ENCODE data around the gene PIGS. TPM values are rescaled to one million over a fixed set of nuclear protein-coding genes. Genes with fewer than 3 reads are reported as not detected.

Gene PIGS
- polyA plus RNA-seq, 4 donors, result 37.5 to 99.7 (median 96.4) TPM

DNA sequence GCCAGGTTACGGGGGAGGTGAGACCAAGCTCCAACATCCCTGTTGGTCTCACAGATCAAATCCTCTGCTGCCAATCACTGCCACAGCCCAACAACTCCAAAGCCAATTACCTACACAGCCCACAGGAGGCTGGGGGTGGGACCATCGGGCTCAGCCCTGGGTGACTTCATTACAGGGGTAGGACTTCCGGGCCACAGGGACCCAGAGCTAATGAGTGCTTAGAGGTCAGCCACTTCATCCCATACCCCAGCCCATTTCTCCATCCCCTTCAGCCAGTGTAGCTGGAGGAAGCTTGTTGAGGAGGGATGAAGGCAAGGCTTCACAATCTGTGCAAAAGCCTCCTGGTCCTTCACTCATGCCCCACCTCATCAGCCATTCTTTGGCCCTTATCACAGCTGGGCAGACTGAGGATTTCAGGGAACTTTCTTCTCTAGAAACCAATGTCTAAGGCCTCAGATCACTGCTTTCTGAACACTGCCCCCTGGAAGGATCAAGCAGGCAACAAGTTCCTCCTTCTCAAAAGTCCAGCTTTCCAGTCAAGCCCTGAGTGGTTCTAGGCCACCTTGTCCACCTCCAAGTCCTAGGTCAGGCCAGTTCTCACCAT is 59.4 kb downstream of the PIGS start:
- no peak for DNase-seq (ENCODE audit: low read depth in 4 of 4, low spot score in 3 of 4)

DNA sequence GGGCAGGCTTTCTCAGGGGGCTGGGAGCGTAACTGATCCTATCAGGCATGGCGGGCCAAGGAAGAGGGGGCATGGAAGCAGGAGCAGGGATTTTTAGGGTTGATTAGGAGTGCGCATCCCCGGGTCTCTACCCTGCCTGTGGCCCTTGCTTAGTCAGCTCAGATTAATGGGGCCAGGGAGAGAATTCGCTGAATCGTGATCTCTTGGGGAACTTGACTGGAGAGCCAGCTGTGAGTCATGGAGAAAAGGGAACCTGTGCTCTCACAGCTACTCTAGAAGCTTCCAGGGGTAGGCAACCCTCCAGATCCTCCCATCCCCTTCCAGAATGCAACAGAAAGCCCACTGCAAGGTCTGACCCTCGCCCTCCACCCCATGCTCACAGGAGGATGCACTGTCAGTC is 61.5 kb downstream of the PIGS start:
- DNase-seq (ENCODE audit: low read depth in 4 of 4, low spot score in 3 of 4), result no peak

DNA sequence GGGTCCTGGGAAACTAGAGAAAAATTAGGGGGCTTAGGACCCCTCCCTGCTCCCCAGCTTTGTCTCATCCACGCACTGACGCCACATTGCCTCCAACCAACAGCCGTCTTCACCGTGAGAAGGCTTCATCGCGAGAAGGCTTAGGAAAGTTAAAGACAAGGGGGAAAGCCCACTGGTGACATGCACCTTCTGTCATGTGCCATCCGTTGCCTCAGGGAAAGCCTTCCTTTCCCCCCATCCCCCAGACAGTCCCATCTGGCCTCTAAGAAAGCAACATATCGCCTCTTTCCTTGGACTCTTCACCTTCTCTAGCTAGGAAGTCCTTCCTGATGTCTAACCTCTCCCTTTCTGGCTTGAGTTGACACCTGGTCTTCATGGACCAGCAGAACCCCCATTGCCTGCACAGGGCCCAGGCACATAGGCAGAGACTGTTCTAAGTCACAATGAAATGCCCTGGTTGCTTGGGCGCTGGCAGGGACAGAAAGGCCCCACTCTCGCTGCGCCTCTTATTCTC is 63.1 kb downstream of the PIGS start:
- DNase-seq (ENCODE audit: low read depth in 4 of 4, low spot score in 3 of 4), result no peak

DNA sequence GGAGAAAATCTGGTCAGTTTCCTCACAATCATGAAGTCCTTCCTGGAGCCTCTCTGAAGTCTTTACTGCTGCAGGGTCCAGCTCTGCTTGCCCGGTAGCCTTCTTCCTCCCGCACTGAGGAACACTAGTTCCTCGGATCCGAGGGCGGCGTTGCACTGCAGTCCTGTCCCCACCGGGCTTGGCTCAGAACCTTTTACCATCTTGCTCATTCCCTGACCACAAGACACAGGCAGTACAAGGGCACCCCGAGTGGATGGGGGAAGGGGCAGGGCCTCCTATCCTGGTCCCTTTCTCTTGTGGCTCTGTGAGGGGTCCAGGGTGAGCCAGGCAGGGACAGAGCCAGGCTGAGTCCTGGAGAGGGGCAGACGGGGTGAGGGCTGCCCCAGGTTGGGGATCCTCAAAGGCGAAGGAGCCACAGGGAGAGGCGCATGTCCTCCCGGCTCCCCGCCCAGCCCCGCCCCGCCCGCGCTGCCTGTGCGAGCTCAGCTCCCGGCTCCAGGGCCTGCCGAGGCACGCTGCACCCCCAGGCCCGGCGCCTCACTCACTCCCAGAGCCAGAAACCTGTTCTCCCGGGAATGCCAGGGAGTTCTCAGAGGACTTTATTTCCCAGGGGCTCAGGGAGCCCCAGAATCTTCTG is 63.6 kb downstream of the PIGS start:
- DNase-seq (ENCODE audit: low read depth in 4 of 4, low spot score in 3 of 4), result no peak

DNA sequence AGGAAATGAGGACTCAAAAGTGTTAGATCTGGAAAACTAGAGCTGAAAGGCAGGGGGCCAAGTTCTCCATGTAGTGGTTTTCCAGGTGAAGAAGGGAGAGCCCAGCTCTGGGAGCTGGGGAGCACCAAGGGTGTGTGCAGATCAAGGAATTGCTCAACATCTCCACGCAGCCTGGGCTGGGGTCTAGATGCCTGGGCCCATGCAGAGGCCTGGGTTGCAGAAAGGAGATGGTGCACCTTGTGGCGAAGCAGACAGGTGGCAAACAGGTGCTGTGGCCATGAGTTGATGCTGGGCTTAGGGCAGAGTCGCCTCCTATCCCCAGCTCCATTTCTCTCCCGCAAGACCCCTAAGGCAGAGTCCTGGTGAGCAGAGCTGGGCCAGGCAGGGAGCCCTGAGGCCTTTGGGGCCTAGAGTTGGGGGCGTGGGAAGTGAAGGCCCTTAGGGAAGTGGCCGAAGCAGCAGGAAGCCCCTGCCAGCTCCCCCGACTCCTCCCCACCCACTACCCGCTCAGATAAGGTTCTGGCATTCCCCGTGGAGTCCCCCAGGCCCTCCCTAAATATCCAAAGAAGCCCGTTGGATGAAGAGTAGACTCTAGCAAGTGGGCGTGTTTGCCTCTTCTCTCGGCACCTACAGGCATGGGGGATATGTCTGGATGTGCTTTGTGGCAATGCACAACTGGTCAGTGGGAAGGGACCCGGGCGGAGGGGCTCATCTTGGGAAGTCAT is 64.4 kb downstream of the PIGS start:
- no peak for DNase-seq (ENCODE audit: low read depth in 4 of 4, low spot score in 3 of 4)

DNA sequence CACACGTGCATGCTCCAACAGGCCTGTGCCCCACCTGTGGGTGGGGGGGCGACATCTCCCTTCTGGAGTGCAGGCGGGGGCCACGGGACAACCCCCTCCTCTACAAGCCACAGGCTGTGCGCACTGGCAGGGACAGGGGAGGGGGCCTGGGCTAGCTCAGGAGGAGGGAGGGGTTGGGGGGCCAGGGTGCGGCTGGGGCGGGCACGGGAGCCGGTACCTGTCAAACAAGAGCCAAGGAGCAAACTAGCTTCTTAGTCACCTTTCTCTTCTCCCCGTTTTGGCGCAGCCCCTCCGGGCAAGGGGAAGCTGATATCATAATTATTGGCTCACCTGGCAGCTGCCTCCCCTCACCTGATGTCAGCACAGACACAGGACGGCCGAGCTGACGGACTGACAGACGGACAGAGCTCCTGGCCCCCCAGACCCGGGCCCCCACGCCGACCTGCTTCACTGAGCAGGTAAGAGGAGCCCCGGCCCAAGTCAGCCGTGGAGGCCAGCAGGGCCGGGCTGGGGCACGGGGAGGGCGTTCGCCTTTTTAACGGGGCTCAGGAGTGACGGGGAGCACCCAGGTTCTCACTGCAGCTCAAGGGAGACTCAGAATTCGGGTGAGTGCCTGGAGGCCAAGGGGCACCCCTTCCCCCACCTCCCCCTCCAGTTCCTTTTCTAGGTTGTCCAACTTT is 65.2 kb downstream of the PIGS start, which contains the start of gene FOXN1:
FOXN1 (plus strand) TSS at position 363 of the 680 bp plus-strand sequence. CDS start 17,622 bp downstream, outside the sequence.
- no peak for DNase-seq (ENCODE audit: low read depth in 4 of 4, low spot score in 3 of 4)

DNA sequence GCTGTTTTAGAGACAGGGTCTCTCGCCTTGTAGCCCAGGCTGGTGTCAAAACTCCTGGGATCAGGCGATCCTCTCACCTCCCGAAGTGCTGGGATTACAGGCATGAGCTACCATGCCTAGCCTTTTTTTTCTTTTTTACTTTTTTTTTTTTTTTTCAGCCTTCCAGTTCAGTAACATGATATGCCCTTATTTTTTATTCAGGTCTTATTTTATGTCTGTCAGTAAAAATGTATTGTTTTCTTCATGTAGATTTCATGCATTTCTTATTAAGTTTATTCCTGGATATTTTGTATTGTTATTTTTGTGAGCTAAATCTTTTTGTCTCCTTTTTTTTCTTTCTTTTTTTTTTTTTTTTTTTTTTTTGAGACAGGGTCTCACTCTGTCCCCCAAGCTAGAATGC is 67.9 kb downstream of the PIGS start:
- DNase-seq (ENCODE audit: low read depth in 4 of 4, low spot score in 3 of 4), result no peak

Other genes with a start within 250 kb of the PIGS start
- 10 to 100 TPM; 52.8 to 67.3 (median 59.4) TPM for gene IFT20, start 236.1 kb downstream of the PIGS start, polyA plus RNA-seq (ENCODE audit: insufficient read length in 4 of 4)
- 10 to 100 TPM; 32.4 to 47.3 (median 39.4) TPM for gene TNFAIP1, start 235.8 kb downstream of the PIGS start, polyA plus RNA-seq (ENCODE audit: insufficient read length in 4 of 4)
- gene POLDIP2, start 214.0 kb downstream of the PIGS start, polyA plus RNA-seq (ENCODE audit: insufficient read length in 4 of 4), result 10 to 100 TPM; 63.1 to 94.1 (median 88.9) TPM
- not detected for gene SEBOX, start 206.3 kb downstream of the PIGS start, polyA plus RNA-seq (ENCODE audit: insufficient read length in 4 of 4)
- 10 to 100 TPM in 3 of 4 donors, 1 to 10 TPM in 1; 5.7 to 18.2 (median 14.4) TPM for gene VTN, start 201.2 kb downstream of the PIGS start, polyA plus RNA-seq (ENCODE audit: insufficient read length in 4 of 4)
- gene SARM1, start 199.8 kb downstream of the PIGS start, polyA plus RNA-seq (ENCODE audit: insufficient read length in 4 of 4), result 10 to 100 TPM; 10.4 to 16.2 (median 12.7) TPM
- 10 to 100 TPM; 13.3 to 17.5 (median 15.0) TPM for gene SLC46A1, start 165.3 kb downstream of the PIGS start, polyA plus RNA-seq (ENCODE audit: insufficient read length in 4 of 4)
- 10 to 100 TPM in 2 of 4 donors, 1 to 10 TPM in 1, under 1 TPM in 1; 0.30 to 13.9 (median 7.6) TPM for gene SLC13A2, start 97.9 kb downstream of the PIGS start, polyA plus RNA-seq (ENCODE audit: insufficient read length in 4 of 4)
- gene FOXN1, start 65.2 kb downstream of the PIGS start, polyA plus RNA-seq (ENCODE audit: insufficient read length in 4 of 4), result under 1 TPM; 0.16 to 0.85 (median 0.58) TPM
- gene UNC119, start 18.9 kb downstream of the PIGS start, polyA plus RNA-seq (ENCODE audit: insufficient read length in 4 of 4), result 10 to 100 TPM; 31.9 to 70.4 (median 51.6) TPM
- 10 to 100 TPM in 3 of 4 donors, 1 to 10 TPM in 1; 6.1 to 30.3 (median 18.6) TPM for gene ALDOC, start 5.4 kb upstream of the PIGS start, polyA plus RNA-seq (ENCODE audit: insufficient read length in 4 of 4)
- gene SPAG5, start 27.5 kb upstream of the PIGS start, polyA plus RNA-seq (ENCODE audit: insufficient read length in 4 of 4), result 10 to 100 TPM; 33.2 to 60.6 (median 51.5) TPM
- 10 to 100 TPM in 3 of 4 donors, 1 to 10 TPM in 1; 9.2 to 29.4 (median 15.1) TPM for gene RSKR, start 42.7 kb upstream of the PIGS start, polyA plus RNA-seq (ENCODE audit: insufficient read length in 4 of 4)
- 10 to 100 TPM; 63.3 to 95.4 (median 82.0) TPM for gene BLTP2, start 73.6 kb upstream of the PIGS start, polyA plus RNA-seq (ENCODE audit: insufficient read length in 4 of 4)
- 10 to 100 TPM; 71.7 to 81.6 (median 78.3) TPM for gene SDF2, start 90.4 kb upstream of the PIGS start, polyA plus RNA-seq (ENCODE audit: insufficient read length in 4 of 4)
- 10 to 100 TPM; 54.9 to 73.2 (median 68.1) TPM for gene SUPT6H, start 90.7 kb upstream of the PIGS start, polyA plus RNA-seq (ENCODE audit: insufficient read length in 4 of 4)
- gene PROCA1, start 140.4 kb upstream of the PIGS start, polyA plus RNA-seq (ENCODE audit: insufficient read length in 4 of 4), result 1 to 10 TPM; 4.5 to 7.8 (median 7.3) TPM
- 100 to 1,000 TPM; 179 to 191 (median 185) TPM for gene RAB34, start 146.3 kb upstream of the PIGS start, polyA plus RNA-seq (ENCODE audit: insufficient read length in 4 of 4)
- 1,000 to 10,000 TPM in 2 of 4 donors, 100 to 1,000 TPM in 2; 896 to 1,307 (median 1,003) TPM for gene RPL23A, start 148.5 kb upstream of the PIGS start, polyA plus RNA-seq (ENCODE audit: insufficient read length in 4 of 4)
- 10 to 100 TPM in 3 of 4 donors, 1 to 10 TPM in 1; 2.9 to 18.8 (median 16.3) TPM for gene TLCD1, start 154.7 kb upstream of the PIGS start, polyA plus RNA-seq (ENCODE audit: insufficient read length in 4 of 4)
- 10 to 100 TPM in 1 of 4 donors, 1 to 10 TPM in 3; 2.8 to 13.2 (median 7.2) TPM for gene NEK8, start 157.3 kb upstream of the PIGS start, polyA plus RNA-seq (ENCODE audit: insufficient read length in 4 of 4)
- 100 to 1,000 TPM in 3 of 4 donors, 10 to 100 TPM in 1; 72.1 to 163 (median 109) TPM for gene TRAF4, start 172.5 kb upstream of the PIGS start, polyA plus RNA-seq (ENCODE audit: insufficient read length in 4 of 4)